Measurements from ENCODE around the gene B9D2. TPM values are rescaled to one million over a fixed set of nuclear protein-coding genes. Genes with fewer than 3 reads are reported as not detected.

B9D2 gene
- total and polyA plus RNA-seq, 2 donors = 1.9 to 10.0 TPM

Other genes with a start within 250 kb of the B9D2 start
- not detected for gene CYP2F1, start 249.7 kb downstream of the B9D2 start, total RNA-seq
- not detected for gene CYP2F1, start 249.7 kb downstream of the B9D2 start, polyA plus RNA-seq
- gene CYP2S1, start 170.9 kb downstream of the B9D2 start, total RNA-seq = 0.53 TPM
- 3.9 TPM for gene CYP2S1, start 170.9 kb downstream of the B9D2 start, polyA plus RNA-seq
- 53.7 TPM for gene AXL, start 144.9 kb downstream of the B9D2 start, total RNA-seq
- gene AXL, start 144.9 kb downstream of the B9D2 start, polyA plus RNA-seq = 55.0 TPM
- gene HNRNPUL1, start 99.8 kb downstream of the B9D2 start, total RNA-seq = 79.3 TPM
- 123 TPM for gene HNRNPUL1, start 99.8 kb downstream of the B9D2 start, polyA plus RNA-seq
- gene CCDC97, start 54.0 kb downstream of the B9D2 start, total RNA-seq = 7.2 TPM
- gene CCDC97, start 54.0 kb downstream of the B9D2 start, polyA plus RNA-seq = 18.0 TPM
- 9.2 TPM for gene TGFB1, start 10.2 kb downstream of the B9D2 start, total RNA-seq
- 58.9 TPM for gene TGFB1, start 10.2 kb downstream of the B9D2 start, polyA plus RNA-seq
- 6.6 TPM for gene TMEM91, start 12.4 kb upstream of the B9D2 start, total RNA-seq
- 36.2 TPM for gene TMEM91, start 12.4 kb upstream of the B9D2 start, polyA plus RNA-seq
- gene EXOSC5, start 33.2 kb upstream of the B9D2 start, total RNA-seq = 11.2 TPM
- gene EXOSC5, start 33.2 kb upstream of the B9D2 start, polyA plus RNA-seq = 31.0 TPM
- gene BCKDHA, start 33.7 kb upstream of the B9D2 start, total RNA-seq = 25.8 TPM
- gene BCKDHA, start 33.7 kb upstream of the B9D2 start, polyA plus RNA-seq = 47.0 TPM
- 0.69 TPM for gene B3GNT8, start 63.2 kb upstream of the B9D2 start, total RNA-seq
- 4.5 TPM for gene B3GNT8, start 63.2 kb upstream of the B9D2 start, polyA plus RNA-seq
- 15.2 TPM for gene DMAC2, start 75.8 kb upstream of the B9D2 start, total RNA-seq
- 77.4 TPM for gene DMAC2, start 75.8 kb upstream of the B9D2 start, polyA plus RNA-seq
- gene ERICH4, start 79.0 kb upstream of the B9D2 start, total RNA-seq = not detected
- not detected for gene ERICH4, start 79.0 kb upstream of the B9D2 start, polyA plus RNA-seq
- 2.1 TPM for gene CEACAM21, start 212.0 kb upstream of the B9D2 start, total RNA-seq
- 0.90 TPM for gene CEACAM21, start 212.0 kb upstream of the B9D2 start, polyA plus RNA-seq